ENCODE results near the gene NTRK3. TPM values are rescaled to one million over a fixed set of nuclear protein-coding genes. Genes with fewer than 3 reads are reported as not detected.

The NTRK3 gene
- total RNA-seq, 4 donors from 2014 or later = 0.35 to 5.8 (median 3.0) TPM

GRCh38 chr15:88300089-88300488 lies 43.5 kb upstream of the NTRK3 start:
- no peak for DNase-seq
- Histone ChIP-seq H3K36me3 (no peaks in the 10 kb centered on the region), H3K4me1 (no peaks in the 10 kb centered on the region), H3K4me3 (no peak overlapping the region), H3K27me3 (no peaks in the 10 kb centered on the region), H3K9me3 (no peaks in the 10 kb centered on the region), H3K27ac (no peak overlapping the region)
- TF ChIP-seq, protein P1, sequence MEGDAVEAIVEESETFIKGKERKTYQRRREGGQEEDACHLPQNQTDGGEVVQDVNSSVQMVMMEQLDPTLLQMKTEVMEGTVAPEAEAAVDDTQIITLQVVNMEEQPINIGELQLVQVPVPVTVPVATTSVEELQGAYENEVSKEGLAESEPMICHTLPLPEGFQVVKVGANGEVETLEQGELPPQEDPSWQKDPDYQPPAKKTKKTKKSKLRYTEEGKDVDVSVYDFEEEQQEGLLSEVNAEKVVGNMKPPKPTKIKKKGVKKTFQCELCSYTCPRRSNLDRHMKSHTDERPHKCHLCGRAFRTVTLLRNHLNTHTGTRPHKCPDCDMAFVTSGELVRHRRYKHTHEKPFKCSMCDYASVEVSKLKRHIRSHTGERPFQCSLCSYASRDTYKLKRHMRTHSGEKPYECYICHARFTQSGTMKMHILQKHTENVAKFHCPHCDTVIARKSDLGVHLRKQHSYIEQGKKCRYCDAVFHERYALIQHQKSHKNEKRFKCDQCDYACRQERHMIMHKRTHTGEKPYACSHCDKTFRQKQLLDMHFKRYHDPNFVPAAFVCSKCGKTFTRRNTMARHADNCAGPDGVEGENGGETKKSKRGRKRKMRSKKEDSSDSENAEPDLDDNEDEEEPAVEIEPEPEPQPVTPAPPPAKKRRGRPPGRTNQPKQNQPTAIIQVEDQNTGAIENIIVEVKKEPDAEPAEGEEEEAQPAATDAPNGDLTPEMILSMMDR (IDR thresholded peaks at IDR 0.05) = no peak

GRCh38 chr15:88299497-88299896 lies 43.0 kb upstream of the NTRK3 start:
- TF ChIP-seq, protein P1 (IDR thresholded peaks at IDR 0.05) = no peak
- no peak for TF ChIP-seq POLR2A (IDR thresholded peaks at IDR 0.05)
- no peak for DNase-seq
- no peak overlapping the region for H3K27ac ChIP-seq

DNA sequence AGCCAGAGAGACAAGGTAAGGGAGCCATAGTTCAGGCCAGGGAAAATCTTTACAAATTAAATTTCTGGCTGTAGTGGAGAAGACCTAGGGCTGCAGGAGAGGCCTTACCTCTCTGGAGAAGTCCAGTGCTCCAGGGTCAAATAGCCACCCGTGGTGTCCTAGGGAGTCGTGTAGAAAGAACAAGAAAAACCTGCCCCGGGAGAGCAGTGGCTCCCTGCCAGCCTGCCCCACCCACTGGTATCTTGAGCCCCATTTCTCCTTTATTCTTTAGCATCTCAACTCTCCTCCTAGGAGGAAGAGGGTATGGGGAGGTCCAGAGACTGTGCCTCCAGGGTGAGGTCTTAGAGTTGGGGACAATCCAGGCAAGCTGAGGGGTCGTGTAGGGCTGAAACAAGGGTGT lies 32.1 kb upstream of the NTRK3 start:
- H3K4me1 ChIP-seq = no peaks in the 10 kb centered on the region
- H3K27me3 ChIP-seq = no peaks in the 10 kb centered on the region
- no peak overlapping the region for H3K27ac ChIP-seq
- H3K9me3 ChIP-seq = no peaks in the 10 kb centered on the region
- TF ChIP-seq POLR2A (IDR thresholded peaks at IDR 0.05) = no peak
- TF ChIP-seq, protein P1 (IDR thresholded peaks at IDR 0.05) = no peak
- no peak for DNase-seq
- no peak overlapping the region for H3K4me3 ChIP-seq
- no peaks in the 10 kb centered on the region for H3K36me3 ChIP-seq

More at GRCh38 chr15:88299497-88299896, 43.0 kb upstream of the NTRK3 start:
- Histone ChIP-seq H3K36me3 (no peaks in the 10 kb centered on the region), H3K4me3 (no peak overlapping the region), H3K27me3 (no peaks in the 10 kb centered on the region), H3K9me3 (no peaks in the 10 kb centered on the region), H3K4me1 (no peaks in the 10 kb centered on the region)

DNA sequence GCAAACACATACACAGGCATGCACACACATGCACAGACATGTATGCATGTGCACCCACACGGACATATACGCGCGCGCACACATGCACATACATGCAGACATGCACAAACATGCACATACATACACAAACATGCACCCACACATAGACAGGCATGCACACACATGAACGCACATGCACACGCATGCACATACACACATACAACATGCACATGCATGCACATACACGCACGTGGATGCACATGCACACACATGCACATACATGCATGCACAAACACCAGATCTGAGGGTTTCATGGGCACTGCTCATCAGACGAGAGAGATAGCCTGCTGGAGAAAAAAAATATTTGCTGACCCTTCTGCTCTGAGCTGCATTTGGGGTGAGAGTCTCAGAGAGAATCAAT lies 31.7 kb upstream of the NTRK3 start:
- no peaks in the 10 kb centered on the region for H3K4me1 ChIP-seq
- no peaks in the 10 kb centered on the region for H3K36me3 ChIP-seq
- H3K27ac ChIP-seq = no peak overlapping the region
- no peaks in the 10 kb centered on the region for H3K9me3 ChIP-seq
- H3K27me3 ChIP-seq = no peaks in the 10 kb centered on the region
- TF ChIP-seq, protein P1 (IDR thresholded peaks at IDR 0.05) = no peak
- no peak for TF ChIP-seq POLR2A (IDR thresholded peaks at IDR 0.05)
- no peak overlapping the region for H3K4me3 ChIP-seq
- no peak for DNase-seq

GRCh38 chr15:88284318-88284998 lies 27.9 kb upstream of the NTRK3 start:
- Histone ChIP-seq H3K27ac (no peak overlapping the region), H3K9me3 (no peaks in the 10 kb centered on the region), H3K4me1 (no peaks in the 10 kb centered on the region), H3K27me3 (no peaks in the 10 kb centered on the region), H3K36me3 (no peaks in the 10 kb centered on the region), H3K4me3 (no peak overlapping the region)
- no peak for DNase-seq
- TF ChIP-seq, protein P1 (IDR thresholded peaks at IDR 0.05) = no peak
- no peak for TF ChIP-seq POLR2A (IDR thresholded peaks at IDR 0.05)

DNA sequence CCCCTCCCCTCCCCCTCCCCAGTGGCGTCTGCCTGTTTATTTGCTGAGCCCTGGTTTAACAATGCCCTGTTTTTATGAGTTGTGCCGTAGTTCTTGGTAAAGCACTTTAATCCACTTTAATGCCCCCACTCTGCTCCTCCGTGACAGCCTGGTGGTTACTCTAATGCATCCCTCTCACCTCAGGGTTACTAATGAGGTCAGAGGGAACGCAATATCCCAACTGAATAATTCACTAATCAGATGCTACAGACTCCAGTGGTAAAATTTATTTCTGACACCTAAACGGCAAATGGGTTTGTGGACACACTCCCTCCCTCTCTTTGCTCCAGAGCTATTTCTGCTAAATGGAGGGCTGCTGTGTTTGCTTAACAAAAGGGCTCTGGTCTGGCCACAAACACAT lies 26.1 kb upstream of the NTRK3 start:
- Histone ChIP-seq H3K4me3 (no peak overlapping the region), H3K27ac (no peak overlapping the region), H3K36me3 (no peaks in the 10 kb centered on the region), H3K27me3 (no peaks in the 10 kb centered on the region), H3K9me3 (no peaks in the 10 kb centered on the region), H3K4me1 (no peaks in the 10 kb centered on the region)
- DNase-seq = no peak
- TF ChIP-seq, protein P1 (IDR thresholded peaks at IDR 0.05) = no peak
- TF ChIP-seq POLR2A (IDR thresholded peaks at IDR 0.05) = no peak
